ENCODE data around the gene KIF18B. TPM values are rescaled to one million over a fixed set of nuclear protein-coding genes. Genes with fewer than 3 reads are reported as not detected.

KIF18B gene
- total and polyA plus RNA-seq, 7 donors, result under 0.01 to 10.5 (median 0.60) TPM

- 29 to 73% methylated on average over 9 of the region's 9 CpGs for WGBS, 2 donors
- Histone ChIP-seq H3K27me3 (no peaks in the 10 kb centered on the region), H3K36me3 (no peaks in the 10 kb centered on the region), H3K9me3 (no peaks in the 10 kb centered on the region), H3K27ac (no peak overlapping the region), H3K4me3 (no peak overlapping the region), H3K4me1 (peaks cover 0 to 15% (median 6%) of the 10 kb centered on the region in 4 donors)
- DNase-seq, result no peak
- TF ChIP-seq EP300 (IDR thresholded peaks at IDR 0.05), result no peak
- TF ChIP-seq POLR2A (IDR thresholded peaks at IDR 0.05), result no peak
- TF ChIP-seq POLR2AphosphoS5 (IDR thresholded peaks at IDR 0.05), result no peak
- no peak for TF ChIP-seq CTCF (IDR thresholded peaks at IDR 0.05)
- intact Hi-C loops (cut with DNase I), result no loop called here
These were observed 42.3 kb downstream of the KIF18B start for GRCh38 chr17:44905006-44906000.

DNA sequence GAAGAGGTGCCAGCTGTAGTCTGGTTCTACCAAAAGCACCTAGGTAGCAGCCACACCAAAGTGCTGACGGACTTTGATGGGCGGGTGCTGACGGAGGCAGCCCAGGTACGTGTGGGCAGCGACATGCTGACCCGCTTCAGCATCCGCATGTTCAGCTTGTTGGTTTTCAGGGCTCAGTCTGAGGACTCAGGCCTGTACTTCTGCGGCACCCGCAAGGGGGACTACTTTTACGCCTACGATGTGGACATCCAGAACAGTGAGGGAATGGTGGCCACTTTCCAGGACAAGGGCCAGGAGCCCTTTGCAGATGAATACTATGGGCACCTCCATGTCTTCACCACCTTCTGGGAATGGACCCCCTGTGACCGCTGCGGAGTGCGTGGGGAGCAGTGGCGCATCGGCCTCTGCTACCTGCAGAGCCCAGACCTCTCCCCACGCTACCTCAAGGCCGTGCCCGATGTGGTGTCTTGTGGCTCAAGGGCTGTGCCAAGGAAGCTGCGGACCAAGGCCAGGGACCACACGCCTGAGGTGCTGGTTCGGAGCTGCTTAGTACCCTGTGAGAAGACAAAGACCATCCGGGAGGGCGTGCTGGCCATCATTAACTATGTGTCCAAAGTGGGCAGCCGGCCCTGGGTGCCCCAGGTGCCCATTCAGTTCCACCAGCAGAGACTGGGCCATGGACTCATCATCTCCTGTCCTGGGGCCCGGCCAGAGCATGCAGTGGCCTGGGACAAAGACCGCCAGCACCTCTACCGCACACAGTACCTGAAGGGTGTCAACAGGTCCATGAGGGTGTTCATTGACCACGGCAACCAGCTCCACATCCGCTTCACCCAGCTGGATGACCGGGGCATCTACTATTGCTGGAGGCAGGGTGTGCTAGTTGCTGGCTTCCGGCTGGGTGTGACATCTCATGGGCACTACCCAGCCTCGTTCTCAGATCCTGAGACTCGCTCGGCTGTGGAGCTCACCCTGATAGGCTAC, 43.3 kb downstream of the KIF18B start:
- no peaks in the 10 kb centered on the region for H3K27me3 ChIP-seq
- peaks cover 0 to 18% (median 12%) of the 10 kb centered on the region in 4 donors for H3K4me1 ChIP-seq
- no peak overlapping the region for H3K4me3 ChIP-seq
- DNase-seq, result no peak
- H3K9me3 ChIP-seq, result no peaks in the 10 kb centered on the region
- H3K36me3 ChIP-seq, result no peaks in the 10 kb centered on the region
- intact Hi-C loops (cut with DNase I), result no loop called here
- WGBS, 2 donors, result 94 to 95% methylated on average over 35 of the region's 35 CpGs
- H3K27ac ChIP-seq, result no peak overlapping the region
- TF ChIP-seq POLR2A (IDR thresholded peaks at IDR 0.05) (no peak), POLR2AphosphoS5 (IDR thresholded peaks at IDR 0.05) (no peak), EP300 (IDR thresholded peaks at IDR 0.05) (no peak), CTCF (IDR thresholded peaks at IDR 0.05) (no peak)

- H3K27ac ChIP-seq, result no peak overlapping the region
- TF ChIP-seq EP300 (IDR thresholded peaks at IDR 0.05) (no peak), POLR2AphosphoS5 (IDR thresholded peaks at IDR 0.05) (no peak), POLR2A (IDR thresholded peaks at IDR 0.05) (no peak)
- intact Hi-C loops (cut with DNase I), result no loop called here
- H3K36me3 ChIP-seq, result no peaks in the 10 kb centered on the region
- 42 to 77% methylated on average over 8 of the region's 8 CpGs for WGBS, 2 donors
- no peak for DNase-seq
- no peaks in the 10 kb centered on the region for H3K9me3 ChIP-seq
- no peak overlapping the region for H3K4me3 ChIP-seq
- peaks cover 0 to 25% (median 18%) of the 10 kb centered on the region in 4 donors for H3K4me1 ChIP-seq
- H3K27me3 ChIP-seq, result no peaks in the 10 kb centered on the region
These were observed 44.4 kb downstream of the KIF18B start for GRCh38 chr17:44903012-44903685.

DNA sequence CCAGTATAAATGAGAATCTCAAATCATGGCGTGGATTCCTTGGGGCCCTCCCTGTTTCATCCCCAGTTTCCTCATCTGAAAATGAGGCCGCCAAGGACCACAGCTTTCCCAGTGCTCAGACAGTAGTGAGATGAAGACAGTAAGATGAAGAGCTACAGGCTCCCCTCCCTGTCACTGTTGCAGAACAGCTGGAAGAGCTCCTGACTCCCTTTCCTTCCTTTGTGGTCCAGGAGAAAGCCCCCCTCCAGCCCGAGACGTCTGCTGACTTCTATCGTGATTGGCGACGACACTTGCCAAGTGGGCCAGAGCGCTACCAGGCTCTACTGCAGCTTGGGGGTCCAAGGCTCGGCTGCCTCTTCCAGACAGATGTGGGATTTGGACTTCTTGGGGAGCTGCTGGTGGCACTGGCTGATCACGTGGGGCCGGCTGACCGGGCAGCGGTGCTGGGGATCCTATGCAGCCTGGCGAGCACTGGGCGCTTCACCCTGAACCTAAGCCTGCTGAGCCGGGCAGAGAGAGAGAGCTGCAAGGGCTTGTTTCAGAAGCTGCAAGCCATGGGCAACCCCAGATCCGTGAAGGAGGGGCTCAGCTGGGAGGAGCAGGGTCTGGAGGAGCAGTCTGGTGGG, 45.3 kb downstream of the KIF18B start:
- TF ChIP-seq POLR2A (IDR thresholded peaks at IDR 0.05) (no peak), POLR2AphosphoS5 (IDR thresholded peaks at IDR 0.05) (no peak), EP300 (IDR thresholded peaks at IDR 0.05) (no peak), CTCF (IDR thresholded peaks at IDR 0.05) (no peak)
- Histone ChIP-seq H3K4me3 (no peak overlapping the region), H3K4me1 (peaks cover 0 to 34% (median 27%) of the 10 kb centered on the region in 4 donors), H3K27me3 (no peaks in the 10 kb centered on the region), H3K9me3 (no peaks in the 10 kb centered on the region), H3K27ac (no peak overlapping the region), H3K36me3 (no peaks in the 10 kb centered on the region)
- intact Hi-C loops (cut with DNase I), result no loop called here
- 89 to 91% methylated on average over 17 of the region's 17 CpGs for WGBS, 2 donors
- DNase-seq, result no peak

All from sigmoid colon (tissue), 7 donors.